Heart left ventricle (tissue), 13 donors: Measurements from ENCODE around the gene PKNOX2.

Source experiments
- CTCF ChIP-seq, 12 donors: fragments of 200-600 bp; sonication (generic) in 4 of 12; IDR thresholded peaks; one replicate each; pipeline versions ENCODE4 v1.5.0 to v1.8.0; 2018 to 2022; ENCODE audit warnings: antibody characterized with exemption in 12 of 12, mild to moderate bottlenecking in 5 of 12
- POLR2A ChIP-seq, 2 donors: fragments of 450-650 bp; IDR thresholded peaks; one replicate each; pipeline ENCODE4 v1.6.1; 2017; ENCODE audit warnings: antibody characterized with exemption in 2 of 2, mild to moderate bottlenecking in 2 of 2, moderate library complexity in 2 of 2
- donor health status: ischemic (EF 13 %, LVEDD 7.1; RV severe dilation, severe dysfunction).
- donor health status: DM: no; HTN: yes; CAD: no.
- donor health status: DM: no; HTN: no; CAD: no.
- donor health status: ischemic (EF 25% LVEDD 6.9; RV normal size, moderate dysfunction).
- donor health status: ischemic (EF 25% LVEDD 5.7; RV mildly dilated, moderate dysfunction).
- donor health status: ischemic (EF 35%, LVEDD 5.7; RV mildly dilated, moderate dysfunction).
- donor health status: nonischemic (EF 11% LVEDD 7.7; RV severe dilation, severe dysfunction).
- donor health status: DM: yes; HTN: yes; CAD: no.
- donor health status: PGD.
- donor health status: ischemic (EF 29% LVEDD 5.4; RV normal size, mild dysfunction).
- donor health status: nonischemic (EF 23%, LVEDD 6.1; RV moderate dilation, normal function).

DNA sequence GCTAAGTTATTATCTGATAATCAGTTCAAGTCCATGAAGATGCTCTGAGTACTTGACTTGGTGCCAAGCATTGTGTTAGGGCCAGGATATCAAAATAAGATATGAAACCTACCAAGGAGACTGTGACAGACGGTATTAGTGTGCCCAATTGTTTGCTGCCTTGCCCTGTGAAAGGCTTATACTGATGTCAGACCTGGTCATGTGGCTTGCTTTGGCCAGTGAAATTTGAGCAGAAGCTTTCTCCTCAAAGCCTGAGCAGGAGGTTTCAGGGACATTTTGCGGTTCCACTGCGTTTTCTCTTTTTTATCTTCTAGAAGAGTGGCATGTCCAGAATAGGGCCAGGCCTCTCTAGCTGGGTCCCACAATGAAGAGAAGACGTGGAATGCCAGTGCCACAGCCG lies 15.8 kb upstream of the PKNOX2 start:
- TF ChIP-seq CTCF (IDR thresholded peaks at IDR 0.05) (no peak), POLR2A (IDR thresholded peaks at IDR 0.05) (no peak)
